ENCODE data around the gene CCDC93. TPM values are rescaled to one million over a fixed set of nuclear protein-coding genes. Genes with fewer than 3 reads are reported as not detected.
"Not testable (repeated sequence)": the region's sequence is repeated elsewhere in the genome, so short reads cannot be mapped to it uniquely, and the experiment has no call there.

CCDC93 gene
- polyA plus RNA-seq, 1 donor, result 42.1 TPM

DNA sequence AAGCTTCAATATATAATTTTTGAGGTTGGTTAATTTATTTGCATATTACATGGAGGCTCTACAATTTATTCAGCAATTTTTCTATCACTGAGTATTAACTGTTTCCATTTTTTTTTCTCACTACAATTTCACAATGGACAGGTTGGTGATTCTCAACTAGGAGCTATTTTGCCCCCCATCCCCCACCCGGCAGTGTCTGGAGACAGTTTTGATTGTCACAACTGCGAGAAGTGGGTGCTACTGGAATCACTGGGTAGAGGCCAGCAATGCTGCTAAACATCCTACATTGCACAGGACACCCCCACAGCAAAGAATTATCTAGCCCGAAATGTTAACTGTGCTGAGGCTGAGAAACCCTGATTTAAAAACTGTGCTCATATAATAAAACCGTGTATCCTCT, 82.6 kb downstream of the CCDC93 start:
- WGBS (ENCODE audit: insufficient coverage, low lambda C conversion rate), result no CpG with 5 or more reads among the region's 4 CpGs
- no peak overlapping the region for H3K27ac ChIP-seq (ENCODE audit: low read length)
- DNase-seq, result no peak

DNA sequence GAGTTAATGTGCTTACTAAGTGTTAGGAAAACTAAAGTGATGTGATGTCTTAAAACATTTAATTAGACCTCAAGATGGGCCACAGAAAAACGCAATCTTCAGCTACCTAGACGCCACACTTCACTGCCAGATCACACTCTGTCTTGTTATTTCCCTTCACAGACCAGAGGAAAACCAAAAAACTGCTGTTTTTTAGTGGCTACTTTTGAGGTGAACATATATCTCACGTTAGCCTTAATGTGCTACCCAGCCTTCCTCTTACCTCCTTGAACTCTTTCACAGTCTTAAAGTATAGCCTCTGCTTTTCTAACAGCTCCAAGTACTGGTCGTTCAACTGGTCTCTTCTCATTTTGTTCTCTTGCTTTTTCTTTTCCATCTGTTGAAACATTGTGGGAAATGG, 83.1 kb downstream of the CCDC93 start:
- no peak for DNase-seq
- Histone ChIP-seq H3K4me1 (ENCODE audit: control insufficient read depth, insufficient read depth, low read length) (no peaks in the 10 kb centered on the region), H3K36me3 (ENCODE audit: control insufficient read depth, insufficient read depth, low read length) (peaks cover 64% of the 10 kb centered on the region), H3K27ac (ENCODE audit: low read length) (no peak overlapping the region), H3K9me3 (ENCODE audit: control insufficient read depth, low read depth, low read length) (no peaks in the 10 kb centered on the region), H3K4me3 (ENCODE audit: low read length) (no peak overlapping the region), H3K27me3 (ENCODE audit: control insufficient read depth, insufficient read depth, low read length) (no peaks in the 10 kb centered on the region)
- 100% methylated on average over 1 of the region's 4 CpGs for WGBS (ENCODE audit: insufficient coverage, low lambda C conversion rate)

More for the DNA sequence above, 82.6 kb downstream of the CCDC93 start:
- no peaks in the 10 kb centered on the region for H3K4me1 ChIP-seq (ENCODE audit: control insufficient read depth, insufficient read depth, low read length)
- H3K36me3 ChIP-seq (ENCODE audit: control insufficient read depth, insufficient read depth, low read length), result peaks cover 68% of the 10 kb centered on the region
- H3K9me3 ChIP-seq (ENCODE audit: control insufficient read depth, low read depth, low read length), result no peaks in the 10 kb centered on the region
- no peaks in the 10 kb centered on the region for H3K27me3 ChIP-seq (ENCODE audit: control insufficient read depth, insufficient read depth, low read length)
- H3K4me3 ChIP-seq (ENCODE audit: low read length), result no peak overlapping the region

DNA sequence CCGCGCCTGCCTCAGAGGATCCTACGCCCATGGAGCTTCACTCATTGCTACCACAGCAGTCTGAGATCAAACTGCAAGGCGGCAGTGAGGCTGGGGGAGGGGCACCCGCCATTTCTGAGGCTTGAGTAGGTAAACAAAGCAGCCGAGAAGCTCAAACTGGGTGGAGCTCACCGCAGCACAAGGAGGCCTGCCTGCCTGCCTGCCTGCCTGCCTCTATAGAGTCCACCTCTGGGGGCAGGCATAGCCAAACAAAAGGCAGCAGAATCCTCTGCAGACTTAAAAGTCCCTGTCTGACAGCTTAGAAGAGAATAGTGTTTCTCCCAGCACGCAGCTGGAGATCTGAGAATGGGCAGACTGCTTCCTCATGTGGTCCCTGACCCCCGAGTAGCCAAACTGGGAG, 90.4 kb downstream of the CCDC93 start:
- no CpG with 5 or more reads among the region's 9 CpGs for WGBS (ENCODE audit: insufficient coverage, low lambda C conversion rate)
- peaks cover 50% of the 10 kb centered on the region for H3K36me3 ChIP-seq (ENCODE audit: control insufficient read depth, insufficient read depth, low read length)

DNA sequence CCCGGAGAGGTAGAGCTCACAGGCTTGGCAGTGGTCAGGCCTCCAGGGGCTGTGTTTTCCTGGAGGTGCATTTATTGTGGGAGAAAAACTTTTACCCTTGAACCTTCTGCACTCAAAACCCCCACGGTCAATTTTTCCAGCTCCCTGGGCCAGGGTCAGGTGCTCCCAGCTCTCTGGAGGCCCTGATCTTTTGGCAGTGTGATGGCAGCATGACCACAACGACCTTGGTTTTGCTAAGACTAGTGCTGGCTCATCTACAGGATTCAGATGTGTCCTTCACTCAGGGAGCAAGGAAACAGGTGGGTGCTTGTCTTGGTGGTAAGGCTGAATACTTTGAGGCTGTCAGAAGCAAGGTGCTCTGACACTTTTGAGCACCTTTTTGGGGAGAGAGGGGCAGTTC, 92.3 kb downstream of the CCDC93 start:
- Histone ChIP-seq H3K27me3 (ENCODE audit: control insufficient read depth, insufficient read depth, low read length) (no peaks in the 10 kb centered on the region), H3K36me3 (ENCODE audit: control insufficient read depth, insufficient read depth, low read length) (peaks cover 64% of the 10 kb centered on the region), H3K9me3 (ENCODE audit: control insufficient read depth, low read depth, low read length) (no peaks in the 10 kb centered on the region), H3K27ac (ENCODE audit: low read length) (no peak overlapping the region), H3K4me3 (ENCODE audit: low read length) (no peak overlapping the region), H3K4me1 (ENCODE audit: control insufficient read depth, insufficient read depth, low read length) (peaks cover 6% of the 10 kb centered on the region)
- no CpG with 5 or more reads among the region's 3 CpGs for WGBS (ENCODE audit: insufficient coverage, low lambda C conversion rate)
- no peak for DNase-seq

More for the DNA sequence above, 90.4 kb downstream of the CCDC93 start:
- not testable (repeated sequence) for H3K9me3 ChIP-seq (ENCODE audit: control insufficient read depth, low read depth, low read length); H3K27ac ChIP-seq (ENCODE audit: low read length); H3K27me3 ChIP-seq (ENCODE audit: control insufficient read depth, insufficient read depth, low read length); H3K4me1 ChIP-seq (ENCODE audit: control insufficient read depth, insufficient read depth, low read length); DNase-seq; H3K4me3 ChIP-seq (ENCODE audit: low read length)

DNA sequence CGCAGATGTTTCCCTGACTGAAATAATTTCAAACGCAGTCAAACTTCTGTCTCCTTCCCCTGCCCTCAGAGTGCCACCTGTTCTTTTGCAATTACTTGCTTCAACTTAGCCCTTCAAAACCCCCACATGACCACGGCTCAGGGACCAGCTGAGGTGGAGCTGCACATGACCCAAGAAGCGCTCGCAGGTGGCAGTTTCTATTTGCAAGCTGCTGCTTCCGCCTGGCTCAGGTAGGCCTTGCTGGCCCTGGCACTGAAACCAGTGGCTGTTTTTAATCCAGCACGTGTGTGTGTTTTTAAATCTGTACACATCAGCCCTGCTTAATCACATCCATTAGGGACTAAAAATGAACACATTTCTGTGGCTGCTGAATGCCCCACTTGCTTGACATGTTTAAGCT, 95.3 kb downstream of the CCDC93 start:
- Histone ChIP-seq H3K27ac (ENCODE audit: low read length) (no peak overlapping the region), H3K36me3 (ENCODE audit: control insufficient read depth, insufficient read depth, low read length) (peaks cover 68% of the 10 kb centered on the region), H3K4me3 (ENCODE audit: low read length) (no peak overlapping the region), H3K9me3 (ENCODE audit: control insufficient read depth, low read depth, low read length) (no peaks in the 10 kb centered on the region), H3K27me3 (ENCODE audit: control insufficient read depth, insufficient read depth, low read length) (no peaks in the 10 kb centered on the region), H3K4me1 (ENCODE audit: control insufficient read depth, insufficient read depth, low read length) (peaks cover 6% of the 10 kb centered on the region)
- no CpG with 5 or more reads among the region's 7 CpGs for WGBS (ENCODE audit: insufficient coverage, low lambda C conversion rate)
- no peak for DNase-seq

DNA sequence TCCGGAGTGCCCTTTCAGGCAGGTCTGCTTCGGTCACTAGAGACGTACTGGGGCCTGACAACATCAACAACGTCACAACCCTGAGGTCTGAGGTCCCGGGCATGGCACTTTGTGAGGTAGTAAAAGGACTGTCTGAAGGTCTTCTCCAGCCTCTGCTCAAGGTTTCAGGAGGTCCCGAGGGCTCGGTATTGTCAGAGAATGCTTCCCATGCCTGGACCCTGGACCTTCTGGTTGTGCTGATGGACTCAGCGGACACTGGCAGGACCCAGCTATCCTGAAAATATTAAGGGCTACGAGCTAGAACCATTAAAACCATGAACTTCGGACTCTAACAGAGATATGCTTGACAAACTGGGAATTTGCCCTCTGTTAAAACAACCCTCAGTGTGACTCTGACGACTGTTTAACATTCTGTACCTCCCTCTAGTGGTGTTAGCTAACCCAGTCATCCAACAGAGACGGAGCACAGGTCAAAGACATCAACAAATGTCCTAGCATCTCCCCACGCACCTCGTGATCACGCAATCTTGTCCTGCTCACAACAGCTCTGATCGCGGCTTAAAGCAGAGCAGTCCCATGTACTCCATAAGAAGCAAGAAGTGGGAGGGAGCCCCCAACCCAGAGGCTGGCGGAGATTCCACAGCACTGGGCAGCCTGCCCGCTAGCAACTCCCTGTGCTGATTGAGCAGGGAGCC, 96.5 kb downstream of the CCDC93 start:
- Histone ChIP-seq H3K9me3 (ENCODE audit: control insufficient read depth, low read depth, low read length) (no peaks in the 10 kb centered on the region), H3K4me1 (ENCODE audit: control insufficient read depth, insufficient read depth, low read length) (peaks cover 6% of the 10 kb centered on the region), H3K27me3 (ENCODE audit: control insufficient read depth, insufficient read depth, low read length) (no peaks in the 10 kb centered on the region), H3K4me3 (ENCODE audit: low read length) (no peak overlapping the region), H3K27ac (ENCODE audit: low read length) (peak overlapping the region; percentile 53), H3K36me3 (ENCODE audit: control insufficient read depth, insufficient read depth, low read length) (peaks cover 57% of the 10 kb centered on the region)
- DNase-seq, result peak; percentile 75 to 87
- no CpG with 5 or more reads among the region's 19 CpGs for WGBS (ENCODE audit: insufficient coverage, low lambda C conversion rate)

DNA sequence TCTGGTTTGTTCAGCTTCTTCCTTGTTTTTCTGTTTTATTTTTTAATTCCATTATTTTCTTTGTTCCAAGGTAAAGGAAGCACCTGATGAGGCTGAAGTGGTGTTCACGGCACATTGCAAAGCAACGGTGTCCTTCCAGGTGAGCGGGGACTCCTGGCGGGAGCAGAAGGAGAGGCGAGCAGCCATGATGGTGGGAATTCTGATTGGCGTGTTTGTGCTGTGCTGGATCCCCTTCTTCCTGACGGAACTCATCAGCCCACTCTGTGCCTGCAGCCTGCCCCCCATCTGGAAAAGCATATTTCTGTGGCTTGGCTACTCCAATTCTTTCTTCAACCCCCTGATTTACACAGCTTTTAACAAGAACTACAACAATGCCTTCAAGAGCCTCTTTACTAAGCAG, 110.9 kb downstream of the CCDC93 start:
- Histone ChIP-seq H3K4me3 (ENCODE audit: low read length) (no peak overlapping the region), H3K9me3 (ENCODE audit: control insufficient read depth, low read depth, low read length) (no peaks in the 10 kb centered on the region), H3K27ac (ENCODE audit: low read length) (no peak overlapping the region), H3K4me1 (ENCODE audit: control insufficient read depth, insufficient read depth, low read length) (no peaks in the 10 kb centered on the region), H3K27me3 (ENCODE audit: control insufficient read depth, insufficient read depth, low read length) (no peaks in the 10 kb centered on the region), H3K36me3 (ENCODE audit: control insufficient read depth, insufficient read depth, low read length) (no peaks in the 10 kb centered on the region)
- WGBS (ENCODE audit: insufficient coverage, low lambda C conversion rate), result 100% methylated on average over 1 of the region's 7 CpGs
- DNase-seq, result no peak

DNA sequence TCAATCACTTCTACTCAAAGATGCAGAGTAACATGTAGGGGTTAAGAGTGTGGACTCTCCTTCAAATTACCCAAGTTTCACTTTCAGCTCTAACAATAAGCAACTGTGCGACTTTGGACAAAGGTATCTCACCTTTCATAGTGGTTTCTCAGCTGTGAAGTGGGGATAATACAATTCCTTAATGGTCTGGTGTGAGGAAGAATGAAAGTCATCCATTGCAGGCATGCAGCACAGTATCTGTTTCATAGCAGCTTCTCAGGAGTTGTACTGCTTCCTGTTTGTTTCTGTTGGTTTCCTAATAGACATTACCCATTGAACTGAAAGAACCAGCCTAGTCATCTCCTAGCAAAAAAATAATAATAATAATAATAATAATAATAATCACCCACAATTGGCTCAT, 125.0 kb downstream of the CCDC93 start:
- no peaks in the 10 kb centered on the region for H3K9me3 ChIP-seq (ENCODE audit: control insufficient read depth, low read depth, low read length)
- 100% methylated on average over 1 of the region's 1 CpG for WGBS (ENCODE audit: insufficient coverage, low lambda C conversion rate)
- no peaks in the 10 kb centered on the region for H3K27me3 ChIP-seq (ENCODE audit: control insufficient read depth, insufficient read depth, low read length)
- no peak for DNase-seq
- no peaks in the 10 kb centered on the region for H3K4me1 ChIP-seq (ENCODE audit: control insufficient read depth, insufficient read depth, low read length)
- no peak overlapping the region for H3K4me3 ChIP-seq (ENCODE audit: low read length)
- no peaks in the 10 kb centered on the region for H3K36me3 ChIP-seq (ENCODE audit: control insufficient read depth, insufficient read depth, low read length)
- H3K27ac ChIP-seq (ENCODE audit: low read length), result no peak overlapping the region

DNA sequence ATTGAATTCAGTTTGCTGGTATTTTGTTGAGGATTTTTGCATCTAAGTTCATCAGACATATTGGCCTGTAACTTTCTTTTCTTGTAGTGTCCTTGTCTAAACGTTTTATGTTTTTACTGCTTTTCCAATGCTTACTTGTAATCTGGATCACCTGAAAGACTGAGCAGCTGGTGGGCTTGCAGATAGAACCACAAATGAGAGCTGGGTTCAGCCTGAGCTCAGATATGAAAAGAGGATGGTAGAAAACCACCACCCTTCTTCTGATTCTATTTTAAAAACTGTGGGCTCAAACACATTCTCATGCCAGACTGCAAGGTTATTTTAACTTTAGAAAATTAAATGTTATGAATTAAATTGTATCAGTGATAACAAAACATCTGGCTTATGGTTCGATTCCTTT, 128.6 kb downstream of the CCDC93 start:
- H3K36me3 ChIP-seq (ENCODE audit: control insufficient read depth, insufficient read depth, low read length), result no peaks in the 10 kb centered on the region
- H3K4me1 ChIP-seq (ENCODE audit: control insufficient read depth, insufficient read depth, low read length), result no peaks in the 10 kb centered on the region
- no peak overlapping the region for H3K4me3 ChIP-seq (ENCODE audit: low read length)
- H3K9me3 ChIP-seq (ENCODE audit: control insufficient read depth, low read depth, low read length), result no peaks in the 10 kb centered on the region
- H3K27ac ChIP-seq (ENCODE audit: low read length), result no peak overlapping the region
- no peaks in the 10 kb centered on the region for H3K27me3 ChIP-seq (ENCODE audit: control insufficient read depth, insufficient read depth, low read length)
- 100% methylated on average over 1 of the region's 2 CpGs for WGBS (ENCODE audit: insufficient coverage, low lambda C conversion rate)
- DNase-seq, result no peak

DNA sequence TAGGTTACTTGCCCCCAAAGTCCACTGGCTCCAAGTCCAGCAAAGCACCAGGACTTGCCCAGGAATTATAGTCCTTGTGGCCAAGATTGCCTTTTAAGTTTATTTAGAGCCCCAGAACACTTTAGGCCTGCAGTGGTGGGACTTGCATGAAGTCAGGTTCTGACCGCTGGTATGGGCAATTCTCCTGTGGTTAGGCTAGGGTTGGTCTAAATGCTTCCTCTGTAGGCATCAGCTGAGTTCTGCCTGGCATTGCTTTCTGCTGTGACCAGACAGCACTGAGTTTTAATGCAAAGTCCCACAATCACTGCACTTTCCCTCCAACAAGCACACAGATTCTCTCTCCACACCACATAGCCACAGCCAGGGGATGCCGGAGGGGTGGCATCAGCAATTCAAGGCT, 134.9 kb downstream of the CCDC93 start:
- Histone ChIP-seq H3K27me3 (ENCODE audit: control insufficient read depth, insufficient read depth, low read length) (no peaks in the 10 kb centered on the region), H3K4me3 (ENCODE audit: low read length) (no peak overlapping the region), H3K36me3 (ENCODE audit: control insufficient read depth, insufficient read depth, low read length) (no peaks in the 10 kb centered on the region), H3K4me1 (ENCODE audit: control insufficient read depth, insufficient read depth, low read length) (no peaks in the 10 kb centered on the region), H3K9me3 (ENCODE audit: control insufficient read depth, low read depth, low read length) (no peaks in the 10 kb centered on the region), H3K27ac (ENCODE audit: low read length) (no peak overlapping the region)
- DNase-seq, result no peak
- WGBS (ENCODE audit: insufficient coverage, low lambda C conversion rate), result no CpG with 5 or more reads among the region's 2 CpGs

DNA sequence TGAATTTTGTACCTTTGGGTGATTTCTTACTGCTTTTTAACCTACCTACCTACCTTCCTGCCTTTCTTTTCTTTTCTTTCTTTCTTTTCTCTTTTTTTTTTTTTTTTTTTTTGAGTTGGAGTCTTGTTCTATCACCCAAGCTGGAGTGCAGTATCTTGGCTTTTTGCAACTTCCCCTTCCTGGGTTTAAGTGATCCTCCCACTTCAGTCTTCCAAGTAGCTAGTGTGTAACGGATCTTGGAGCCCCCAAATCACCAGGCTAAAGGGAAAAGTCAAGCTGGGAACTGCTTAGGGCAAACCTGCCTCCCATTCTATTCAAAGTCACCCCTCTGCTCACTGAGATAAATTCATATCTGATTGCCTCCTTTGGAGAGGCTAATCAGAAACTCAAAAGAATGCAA, 138.1 kb downstream of the CCDC93 start:
- no peaks in the 10 kb centered on the region for H3K27me3 ChIP-seq (ENCODE audit: control insufficient read depth, insufficient read depth, low read length)
- no peak for DNase-seq
- no peaks in the 10 kb centered on the region for H3K4me1 ChIP-seq (ENCODE audit: control insufficient read depth, insufficient read depth, low read length)
- no peaks in the 10 kb centered on the region for H3K36me3 ChIP-seq (ENCODE audit: control insufficient read depth, insufficient read depth, low read length)
- H3K4me3 ChIP-seq (ENCODE audit: low read length), result no peak overlapping the region
- H3K27ac ChIP-seq (ENCODE audit: low read length), result no peak overlapping the region
- WGBS (ENCODE audit: insufficient coverage, low lambda C conversion rate), result no CpG with 5 or more reads among the region's 1 CpG
- H3K9me3 ChIP-seq (ENCODE audit: control insufficient read depth, low read depth, low read length), result no peaks in the 10 kb centered on the region
